CD4-positive, alpha-beta T cell treated with Interleukin-15 for 4 hours (primary cell): Measurements from ENCODE around the gene TOM1.

ENCODE experiments used
- DNase-seq: peaks from one replicate; pipeline ENCODE4 v3.0.0-alpha.2; 2020; ENCODE audit warnings: low spot score

Gene TOM1

DNA sequence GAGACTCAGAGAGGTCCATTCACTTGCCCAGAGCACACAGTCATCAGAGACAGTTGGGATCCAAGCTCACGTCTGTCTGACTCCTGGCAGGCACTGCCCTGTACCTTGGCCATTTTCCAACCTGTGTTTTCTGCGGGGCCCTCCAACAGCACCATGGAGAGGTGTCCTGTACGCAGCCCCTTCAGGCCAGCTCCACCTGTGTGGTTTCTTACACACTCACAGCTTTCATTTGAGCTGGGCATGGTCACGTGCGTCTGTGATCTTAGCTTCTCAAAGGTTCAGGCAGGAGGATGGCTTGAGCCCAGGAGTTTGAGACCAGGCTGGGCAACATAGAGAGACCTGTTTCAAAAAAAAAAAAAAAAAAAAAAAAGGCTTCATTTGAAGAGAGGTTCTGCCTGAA lies 24.4 kb downstream of the TOM1 start:
- DNase-seq = no peak

DNA sequence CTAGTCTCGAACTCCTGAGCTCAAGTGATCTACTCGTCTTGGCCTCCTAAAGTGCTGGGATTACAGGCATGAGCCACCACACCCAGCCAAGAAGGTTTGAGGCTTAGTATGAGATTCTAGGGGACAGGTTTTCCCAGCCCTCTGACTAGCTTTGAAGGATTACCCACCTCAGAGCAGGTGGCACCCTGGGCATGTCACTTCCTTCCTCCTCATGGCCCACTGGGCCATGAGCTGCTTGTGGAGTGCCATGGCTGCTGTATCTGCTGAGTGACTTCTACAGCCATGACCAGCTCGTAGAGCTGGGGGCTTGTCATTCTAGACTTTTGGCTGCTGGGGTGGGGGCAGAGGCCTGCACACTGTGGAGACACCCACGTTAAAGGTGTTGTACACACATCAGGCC lies 25.1 kb downstream of the TOM1 start:
- no peak for DNase-seq

DNA sequence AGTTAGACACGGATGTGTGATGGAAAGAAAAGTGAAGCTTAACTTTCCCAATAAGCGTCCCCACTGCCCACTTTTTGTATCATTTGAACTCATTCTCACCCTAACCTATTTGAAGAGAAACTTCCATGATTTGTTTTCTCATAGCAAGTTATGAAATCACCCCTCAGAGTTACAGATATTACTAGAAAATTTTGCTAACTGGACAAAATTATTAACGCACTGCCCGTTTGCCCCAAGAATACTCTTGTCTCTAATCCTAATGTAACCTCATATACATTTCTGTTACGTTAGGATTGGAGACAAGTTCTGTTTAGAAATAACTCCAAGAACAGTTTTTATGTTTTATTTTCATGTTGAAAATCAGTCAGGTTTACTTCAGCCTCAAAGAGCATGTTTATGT lies 25.5 kb downstream of the TOM1 start:
- DNase-seq = no peak

DNA sequence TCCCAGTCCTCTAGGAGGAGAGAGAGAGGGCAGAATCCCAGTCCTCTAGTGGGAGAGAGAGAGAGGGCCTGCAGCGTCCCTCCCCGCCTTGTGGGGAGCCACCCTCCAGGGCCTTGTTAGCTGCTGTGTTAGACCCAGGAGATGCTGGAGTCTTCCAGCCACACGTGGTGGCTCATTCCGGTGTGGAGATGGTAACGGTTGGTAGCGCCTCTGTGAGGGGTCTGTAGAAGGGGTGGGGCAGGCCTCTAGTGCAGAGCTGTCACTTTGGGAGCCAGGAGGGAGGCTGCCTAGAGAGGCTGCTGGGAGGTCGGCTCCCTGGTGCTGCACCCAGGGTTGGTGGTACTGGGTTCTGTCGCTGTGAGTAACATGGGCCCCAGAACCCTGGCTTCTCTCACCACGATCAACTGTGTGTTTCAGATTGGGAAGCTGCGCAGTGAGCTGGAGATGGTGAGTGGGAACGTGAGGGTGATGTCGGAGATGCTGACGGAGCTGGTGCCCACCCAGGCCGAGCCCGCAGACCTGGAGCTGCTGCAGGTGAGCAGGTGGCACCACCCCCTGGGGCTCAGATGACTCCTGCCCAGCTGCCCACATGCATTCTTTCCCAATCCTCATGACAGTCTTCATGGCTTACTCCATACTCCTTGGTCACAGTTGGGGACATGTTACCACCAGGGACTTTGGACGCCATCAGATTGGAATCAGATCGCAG lies 27.3 kb downstream of the TOM1 start:
- no peak for DNase-seq

DNA sequence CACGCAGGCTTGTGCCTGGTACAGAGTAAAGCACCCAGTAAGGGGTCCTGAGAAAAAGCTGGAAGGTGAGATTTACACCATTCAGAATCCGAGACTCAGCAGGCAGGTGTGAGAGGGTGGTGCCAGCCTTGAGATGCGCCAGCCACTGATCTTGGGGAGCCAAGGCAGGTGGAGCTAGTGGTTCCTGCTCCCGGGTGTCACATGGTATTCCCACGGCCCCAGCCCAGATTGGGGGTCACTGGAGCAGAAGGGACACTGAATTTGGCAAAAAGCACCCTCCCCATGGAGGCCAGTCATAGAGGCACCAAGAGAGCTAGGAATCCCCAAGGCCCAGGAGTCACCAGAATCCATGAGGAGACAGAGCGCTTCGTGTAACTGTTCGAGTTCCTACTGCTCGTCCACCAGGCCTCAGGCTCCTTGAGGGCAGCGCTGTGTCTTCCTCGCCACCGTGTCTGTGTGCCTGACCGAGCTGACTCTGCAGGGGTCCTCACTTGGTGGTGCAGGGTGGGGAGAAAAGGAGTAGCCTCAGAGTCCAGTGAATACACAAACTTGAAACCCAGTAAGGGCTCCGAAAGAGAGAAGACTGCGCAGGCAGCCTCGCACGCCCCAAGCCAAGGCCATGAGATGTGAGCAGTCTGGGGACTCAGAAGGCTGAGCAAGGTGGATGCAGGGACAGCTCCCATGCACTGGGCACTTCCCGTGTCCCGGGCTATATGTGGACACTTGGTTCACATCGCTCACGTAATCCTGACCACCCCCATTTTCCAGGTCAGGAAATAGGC lies 28.2 kb downstream of the TOM1 start:
- DNase-seq = no peak

DNA sequence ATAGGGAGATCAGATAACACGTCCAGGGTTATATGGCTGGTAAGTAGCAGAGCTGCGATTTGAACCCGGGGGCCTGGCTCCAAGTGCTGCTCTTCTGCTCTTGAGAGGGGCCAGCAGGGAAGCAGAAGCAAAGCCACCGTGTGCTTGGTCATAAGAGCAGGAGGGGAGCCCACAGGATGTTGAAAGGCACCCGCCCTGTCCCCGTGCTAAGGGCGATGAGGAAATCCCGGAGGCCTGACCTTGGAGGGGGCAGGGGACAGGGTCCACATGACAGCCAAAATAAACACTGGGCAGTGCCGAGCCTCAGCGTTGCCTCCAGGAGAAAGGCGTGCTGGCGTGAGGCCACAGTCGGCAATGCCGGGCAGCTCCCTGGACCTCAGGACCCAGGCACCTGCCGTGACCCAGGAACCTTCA lies 28.8 kb downstream of the TOM1 start:
- no peak for DNase-seq

DNA sequence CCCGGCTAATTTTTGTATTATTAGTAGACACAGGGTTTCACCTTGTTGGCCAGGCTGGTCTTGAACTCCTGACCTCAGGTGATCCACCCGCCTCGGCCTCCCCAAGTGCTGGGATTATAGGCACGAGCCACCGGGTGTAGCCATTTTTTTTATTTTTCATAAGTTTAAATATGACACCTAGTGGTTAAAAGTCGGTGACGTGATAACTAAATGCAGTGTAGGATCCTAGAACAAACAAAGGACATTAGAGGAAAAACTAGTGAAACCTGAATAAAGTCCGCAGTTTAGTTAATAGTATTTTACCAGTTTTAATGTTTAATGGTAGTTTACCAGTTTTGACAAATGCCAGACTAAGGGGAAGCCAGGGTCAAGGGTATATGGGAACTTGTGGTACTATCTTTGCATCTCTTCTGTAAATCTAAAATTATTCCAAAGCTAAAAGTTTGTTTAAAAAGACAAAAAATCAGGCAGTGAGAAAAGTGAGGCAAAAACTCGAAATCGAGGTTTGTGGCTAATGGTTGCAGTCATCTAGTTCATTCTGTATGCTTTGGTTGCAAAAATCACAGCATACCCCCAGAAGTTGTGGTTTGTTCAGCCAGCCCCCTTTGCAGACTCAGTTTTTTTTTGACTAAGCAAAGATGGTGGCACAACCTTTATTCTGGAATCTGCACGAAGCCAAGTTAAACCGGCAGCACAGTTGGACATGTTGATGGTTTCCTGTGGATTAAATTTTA lies 29.6 kb downstream of the TOM1 start:
- DNase-seq = no peak

DNA sequence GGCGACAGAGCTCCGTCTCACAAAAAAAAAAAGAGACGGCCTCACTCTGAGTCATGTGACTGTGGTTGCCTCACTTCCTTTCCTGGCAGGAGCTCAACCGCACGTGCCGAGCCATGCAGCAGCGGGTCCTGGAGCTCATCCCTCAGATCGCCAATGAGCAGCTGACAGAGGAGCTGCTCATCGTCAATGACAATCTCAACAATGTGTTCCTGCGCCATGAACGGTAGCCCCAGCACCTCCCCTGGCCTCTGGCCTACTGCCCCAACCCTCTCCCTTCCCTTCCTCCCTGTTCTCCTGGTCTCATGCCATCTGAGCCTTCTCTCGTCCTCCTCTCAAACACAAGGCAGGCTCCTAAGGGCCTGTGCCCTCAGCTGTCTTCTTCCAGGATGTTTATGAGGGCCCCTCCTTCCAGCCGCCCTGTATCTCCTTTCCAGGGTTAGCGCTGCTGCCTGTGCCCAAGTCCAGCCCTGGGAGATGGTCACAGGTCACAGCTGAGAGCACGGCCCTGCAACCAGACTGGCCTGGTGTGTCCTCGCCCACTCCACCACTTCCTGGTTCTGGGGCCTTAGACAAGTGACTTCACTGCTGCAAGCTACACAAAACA lies 30.7 kb downstream of the TOM1 start:
- DNase-seq = peak; percentile 53

DNA sequence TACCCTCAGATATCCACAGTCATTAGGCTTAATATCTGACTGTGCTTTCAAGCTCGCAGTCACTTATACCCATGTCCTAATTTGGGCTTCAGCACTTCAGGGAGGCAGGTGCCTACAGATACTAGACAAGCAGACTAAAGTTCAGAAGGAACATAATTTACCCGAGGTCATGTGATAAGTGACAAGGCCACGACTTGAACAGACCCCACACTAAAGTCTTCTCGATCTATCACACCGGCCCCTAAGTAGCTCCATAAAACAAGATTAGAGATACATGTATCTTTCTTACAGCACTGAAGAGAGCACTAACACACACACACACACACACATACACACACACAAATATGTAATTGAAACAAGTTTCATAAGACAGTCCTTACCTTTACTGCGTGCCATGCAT lies 32.6 kb downstream of the TOM1 start:
- no peak for DNase-seq

DNA sequence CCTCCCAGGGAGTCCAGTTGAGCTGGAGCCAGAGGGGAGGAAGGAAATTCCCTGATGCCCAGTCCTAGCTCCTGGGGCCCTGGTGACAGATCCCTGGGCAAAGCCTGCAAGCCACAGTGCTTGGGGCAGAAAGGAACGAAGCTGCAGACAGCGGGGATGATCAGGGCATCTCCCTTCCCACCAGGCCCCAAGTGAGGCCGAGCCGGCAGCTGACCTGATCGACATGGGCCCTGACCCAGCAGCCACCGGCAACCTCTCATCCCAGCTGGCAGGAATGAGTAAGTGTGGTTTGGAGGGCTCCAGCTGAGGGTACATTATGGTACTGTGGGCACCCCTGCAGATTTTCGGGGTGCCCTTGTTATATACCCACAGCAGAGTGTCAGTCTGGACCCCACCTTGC lies 33.5 kb downstream of the TOM1 start:
- no peak for DNase-seq

DNA sequence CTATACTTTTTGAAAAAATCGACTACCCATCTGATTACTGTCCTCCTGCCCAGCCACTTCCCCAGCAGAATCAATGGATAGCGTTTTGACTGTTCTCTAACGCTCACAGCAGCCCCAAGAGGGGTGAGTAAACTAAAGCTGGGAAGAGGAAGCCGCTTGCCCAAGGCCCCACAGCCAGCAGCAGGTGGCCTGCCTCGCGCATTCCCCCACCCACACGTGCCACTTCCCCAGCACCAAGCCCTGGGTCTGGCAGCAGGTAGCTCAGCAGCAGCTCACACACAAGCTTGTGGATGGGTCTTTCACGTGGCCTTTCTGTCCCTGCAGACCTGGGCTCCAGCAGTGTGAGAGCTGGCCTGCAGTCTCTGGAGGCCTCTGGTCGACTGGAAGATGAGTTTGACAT lies 34.3 kb downstream of the TOM1 start:
- DNase-seq = no peak

DNA sequence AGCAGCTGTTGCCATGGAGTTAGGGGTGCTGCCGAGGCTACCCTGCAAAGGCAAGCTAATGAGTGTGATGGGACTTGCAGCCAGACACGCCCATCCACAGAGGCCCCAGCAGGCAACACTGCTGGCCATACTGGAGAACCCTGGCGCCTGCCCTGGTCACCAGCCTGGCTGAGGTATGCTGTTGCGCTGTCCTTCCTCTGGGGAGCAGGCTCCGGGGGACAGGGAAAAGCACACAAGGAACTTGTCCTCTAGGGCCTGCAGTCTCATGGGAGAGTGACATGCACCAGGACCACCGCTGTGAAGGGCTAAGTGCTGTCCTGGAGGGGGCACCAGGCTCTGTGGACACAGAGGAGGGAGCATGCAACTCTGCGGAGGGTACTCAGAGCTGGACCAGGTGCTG lies 35.8 kb downstream of the TOM1 start:
- DNase-seq = no peak

DNA sequence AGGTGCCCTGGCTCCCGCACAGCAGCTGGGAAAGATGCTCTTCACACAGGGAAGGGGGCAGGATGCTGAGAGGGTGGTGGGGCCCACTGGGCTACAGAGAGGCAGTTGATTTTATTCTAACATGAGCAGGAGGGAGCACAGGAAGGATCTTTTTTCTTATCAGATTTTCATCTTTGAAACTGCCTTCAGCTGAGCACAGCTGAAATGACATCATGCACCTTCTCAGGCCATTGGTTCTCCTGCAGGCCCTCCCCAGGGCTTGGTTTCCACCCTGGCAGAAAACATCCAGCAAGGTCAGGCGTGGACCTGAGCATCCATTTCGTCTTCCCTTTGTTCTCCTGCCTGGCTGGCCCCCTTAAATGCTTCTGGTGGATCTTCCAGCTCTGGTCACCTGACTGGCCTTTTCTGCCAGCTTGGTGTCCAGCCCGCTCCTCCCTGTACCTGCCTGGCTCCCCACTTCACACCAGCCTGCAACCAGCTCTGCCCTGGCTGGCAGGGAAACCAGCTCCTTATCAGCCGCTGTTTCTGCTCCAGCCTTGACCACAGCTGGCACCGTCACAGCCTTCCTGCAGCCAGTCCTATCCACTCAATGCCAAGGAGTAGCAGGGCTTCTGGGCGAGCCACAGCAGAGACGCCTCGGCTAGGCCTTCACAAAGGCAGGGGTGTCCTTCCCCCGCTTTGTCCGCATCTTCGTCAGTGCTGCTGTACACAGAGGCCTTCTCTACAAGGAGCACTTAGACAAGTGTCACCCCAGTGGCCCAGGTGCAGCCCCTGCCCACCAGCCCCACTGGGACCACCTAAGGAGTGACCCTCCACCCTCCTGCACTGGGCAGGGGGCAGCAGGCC lies 36.5 kb downstream of the TOM1 start:
- no peak for DNase-seq

DNA sequence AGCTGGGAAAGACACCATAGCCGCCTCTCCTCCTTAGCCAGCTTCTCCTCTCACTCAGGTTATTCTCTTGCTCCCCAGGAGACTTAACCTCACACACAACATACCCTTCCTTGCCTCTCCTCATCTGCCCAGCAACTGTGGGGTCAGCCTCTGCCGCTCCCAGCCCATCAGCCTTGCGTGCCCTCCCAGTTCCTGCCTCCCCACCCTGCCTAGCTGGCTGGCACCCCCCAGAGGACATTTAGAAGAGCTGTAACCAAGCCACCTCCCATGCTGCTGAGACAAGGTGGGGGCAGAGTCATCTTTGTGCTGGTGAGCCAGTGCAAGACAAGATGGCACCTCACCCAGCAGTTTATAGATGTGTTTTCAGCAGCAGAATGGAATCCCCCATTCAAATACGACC lies 38.2 kb downstream of the TOM1 start:
- no peak for DNase-seq

DNA sequence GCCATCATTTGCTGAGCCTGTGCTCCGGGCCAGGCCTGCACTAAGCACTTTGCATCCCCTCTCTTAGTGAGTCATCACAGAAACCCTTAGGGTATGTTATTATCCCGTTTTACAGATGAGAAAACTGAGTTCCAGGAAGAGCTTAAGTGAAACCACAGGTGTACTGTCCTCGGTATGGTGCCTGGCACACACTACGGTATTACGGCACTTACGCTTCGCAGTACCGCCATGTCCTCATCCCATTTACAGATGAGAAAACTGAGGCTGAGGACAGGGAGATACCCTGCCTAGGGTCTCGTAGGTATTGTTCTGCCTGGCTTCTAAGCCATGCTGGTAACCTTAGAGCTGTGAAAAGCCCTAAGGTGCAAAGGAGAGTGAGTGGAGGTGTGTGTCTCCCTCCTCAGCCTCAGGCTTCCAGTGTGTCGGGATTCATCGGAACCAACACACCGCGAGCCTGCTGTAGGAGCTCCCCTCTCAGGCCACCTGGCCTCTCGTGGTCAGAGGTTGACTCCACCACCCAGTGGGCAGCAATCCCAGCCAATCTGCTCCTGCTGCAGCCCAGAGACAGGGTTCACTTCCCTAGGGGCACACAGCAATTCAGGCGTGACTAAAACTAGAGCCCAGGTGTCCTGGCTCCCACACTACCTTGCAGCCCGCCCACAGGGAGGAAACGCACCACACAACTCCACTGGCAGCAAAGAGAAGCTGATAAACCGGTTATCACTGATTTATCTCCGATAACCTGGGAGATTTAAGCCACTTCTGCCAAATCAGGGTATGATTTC lies 41.6 kb downstream of the TOM1 start:
- no peak for DNase-seq

DNA sequence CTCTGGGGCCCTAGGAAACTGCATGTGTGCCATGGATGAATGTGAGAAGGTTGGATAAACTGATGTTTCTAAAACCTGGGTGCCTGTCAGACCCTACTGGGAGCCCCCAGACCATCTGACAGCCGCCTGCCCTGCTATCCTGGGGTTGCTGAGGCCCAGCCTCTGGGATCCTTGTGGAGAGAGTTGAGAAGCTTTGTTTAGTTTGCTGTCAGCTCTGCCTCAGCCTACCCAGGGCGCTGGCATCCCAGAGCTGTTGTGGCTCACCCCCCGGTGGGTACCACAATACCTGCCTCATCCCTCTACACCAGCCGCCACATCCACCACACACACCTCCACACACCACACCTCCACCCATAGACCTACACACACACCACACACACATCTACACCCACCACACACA lies 42.7 kb downstream of the TOM1 start:
- DNase-seq = no peak

DNA sequence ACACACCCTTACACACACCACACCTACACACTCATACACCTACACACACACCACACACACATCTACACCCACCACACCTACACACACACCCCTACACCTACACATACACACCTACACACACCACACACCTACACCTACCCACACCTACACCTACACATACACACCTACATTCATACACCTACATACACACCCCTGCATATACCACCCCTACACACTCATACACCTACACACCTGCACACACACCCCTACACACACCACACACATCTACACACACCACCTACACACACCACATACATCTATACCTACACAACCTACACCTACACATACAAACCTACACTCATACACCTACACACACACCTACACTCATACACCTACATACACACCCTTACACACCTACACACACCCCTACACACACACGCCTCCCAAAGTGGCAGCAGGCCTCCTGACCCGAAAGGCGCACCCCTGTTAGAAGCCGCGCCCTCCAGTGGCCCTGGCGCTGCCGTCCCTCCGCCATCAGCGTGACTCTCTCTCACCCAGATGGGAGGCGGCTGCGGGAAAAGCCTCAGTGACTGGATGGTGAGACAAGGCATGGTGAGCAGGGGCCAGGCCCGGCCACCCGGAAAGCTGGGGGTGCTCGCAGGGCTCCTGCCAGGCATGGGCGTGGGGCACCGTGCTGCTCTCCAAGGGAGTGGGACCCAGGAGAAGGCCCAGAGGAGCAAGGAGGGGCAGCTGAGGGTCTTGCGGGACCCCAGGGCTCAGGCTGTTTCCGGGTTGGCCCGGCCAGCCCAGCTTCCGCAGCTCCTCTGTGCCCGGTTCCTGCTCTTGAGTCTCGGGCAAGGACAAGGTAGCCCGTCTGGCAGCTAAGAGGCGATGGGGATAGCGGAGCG lies 44.2 kb downstream of the TOM1 start:
- no peak for DNase-seq

DNA sequence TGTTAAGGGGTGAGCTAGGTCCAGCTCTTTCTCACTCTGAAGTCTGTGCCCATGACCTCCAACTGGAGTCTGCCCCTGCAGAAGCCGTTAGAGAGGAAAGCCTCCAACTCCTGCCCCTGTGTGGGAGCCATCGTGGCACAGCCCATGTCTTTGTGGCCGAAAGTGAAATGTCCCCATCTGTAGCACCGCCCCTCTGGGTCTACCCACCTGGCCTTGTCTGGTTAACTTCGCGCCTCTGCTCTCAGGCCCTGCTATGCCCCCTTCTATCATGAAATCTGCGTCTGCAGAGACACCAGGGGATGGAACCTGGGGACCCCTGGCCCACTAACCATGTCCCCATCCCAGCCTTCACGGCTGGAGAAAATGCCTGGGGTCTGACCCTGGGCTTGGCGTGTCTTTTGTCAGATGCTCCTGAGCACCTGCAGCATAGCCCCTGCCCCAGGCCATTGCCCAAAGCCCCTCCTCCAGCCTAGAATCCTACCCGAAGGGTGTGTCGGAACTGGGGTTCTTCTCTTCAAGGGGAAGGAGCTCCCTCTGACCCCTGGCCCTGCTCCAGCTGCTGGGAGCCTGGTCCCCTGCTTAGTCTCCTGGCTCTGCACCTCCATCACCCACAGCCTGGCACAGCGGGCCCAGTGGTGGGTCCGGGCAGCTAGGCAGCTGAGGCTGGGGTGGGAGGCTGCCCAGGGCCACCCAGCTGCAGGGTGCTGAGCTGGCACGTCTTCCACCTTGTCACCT lies 45.4 kb downstream of the TOM1 start:
- DNase-seq = no peak

DNA sequence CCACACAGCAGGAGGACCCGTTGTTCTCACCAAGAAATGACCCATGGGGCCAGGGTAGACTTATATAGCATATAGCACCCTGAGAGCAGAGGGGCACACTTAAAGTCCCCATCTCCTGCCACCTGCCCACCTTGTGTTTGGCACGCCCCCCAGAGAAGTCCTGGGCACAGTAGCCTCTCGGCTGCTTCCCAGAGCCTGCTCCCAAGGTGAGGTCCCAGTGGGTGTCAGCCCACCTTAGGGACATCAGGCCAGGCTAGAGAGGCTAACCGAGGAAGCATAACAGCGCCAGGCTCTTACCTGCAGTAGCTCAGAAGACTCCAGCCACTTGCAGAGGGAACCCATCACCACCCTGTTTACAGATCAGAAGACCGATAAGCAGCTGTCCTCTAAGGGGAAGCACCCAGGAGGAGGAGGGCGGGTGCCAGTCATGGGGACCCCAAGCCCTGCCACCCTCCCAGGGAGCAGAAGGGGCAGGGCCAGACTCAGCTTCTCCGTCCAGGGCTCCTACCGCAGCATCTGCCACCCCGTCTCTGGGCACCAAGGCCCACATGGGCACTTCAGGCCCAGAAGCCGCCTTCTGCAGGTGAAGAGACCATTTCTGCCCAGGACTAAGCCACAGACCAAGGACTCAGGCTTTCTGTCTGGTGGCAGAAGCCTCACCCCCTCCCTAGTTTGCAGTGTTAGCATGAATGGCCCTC lies 46.3 kb downstream of the TOM1 start:
- DNase-seq = no peak
